GM18861 (cell line): ENCODE measurements around the gene MRPL55.

ENCODE experiments used
- ATAC-seq: cut with Tn5 transposase; IDR thresholded peaks from one replicate; pipeline ENCODE4 v1.9.1; 2021; ENCODE audit not compliant: unreplicated experiment

MRPL55 gene

GRCh38 chr1:228060458-228061190 lies 48.5 kb downstream of the MRPL55 start:
- ATAC-seq, result no peak

GRCh38 chr1:228059634-228060457 lies 49.3 kb downstream of the MRPL55 start:
- no peak for ATAC-seq

GRCh38 chr1:228058949-228059633 lies 50.0 kb downstream of the MRPL55 start:
- ATAC-seq, result no peak

- ATAC-seq, result no peak
Observed at GRCh38 chr1:228058172-228058948, 50.7 kb downstream of the MRPL55 start.
